HG02623 (cell line): Measurements from ENCODE around the gene PCARE.
A peak's percentile ranks its signal among the peaks of the same experiment; 100 is the strongest.
"Not testable (repeated sequence)": the region's sequence is repeated elsewhere in the genome, so short reads cannot be mapped to it uniquely, and the experiment has no call there.

ENCODE experiments used
- ATAC-seq: cut with Tn5 transposase; IDR thresholded peaks from one replicate; pipeline ENCODE4 v1.9.1; 2021; ENCODE audit warnings: moderate library complexity; ENCODE audit not compliant: unreplicated experiment

The PCARE gene

GRCh38 chr2:29074411-29074810 is at the start of gene PCARE:
Gene PCARE, minus strand, starts transcription at chr2:29074523. Its CDS starts 262 bp downstream, at chr2:29074261.
- no peak for ATAC-seq

GRCh38 chr2:29123617-29124349 is 49.5 kb upstream of the PCARE start:
- no peak for ATAC-seq

- no peak for ATAC-seq
Measured at GRCh38 chr2:29120846-29121245, 46.5 kb upstream of the PCARE start.

GRCh38 chr2:29119211-29119610 is 44.9 kb upstream of the PCARE start:
- no peak for ATAC-seq

- ATAC-seq: no peak
Measured at GRCh38 chr2:29117636-29118303, 43.4 kb upstream of the PCARE start.

- ATAC-seq: peak; percentile 33
Measured at GRCh38 chr2:29115797-29116781, 41.8 kb upstream of the PCARE start.

- ATAC-seq: peak; percentile 49
Measured at GRCh38 chr2:29114946-29115609, 40.8 kb upstream of the PCARE start, which contains the start of gene CLIP4. Gene CLIP4, plus strand, starts transcription at chr2:29115415. Its CDS starts 5,974 bp downstream, at chr2:29121389.

GRCh38 chr2:29114586-29114945 is 40.2 kb upstream of the PCARE start:
- no peak for ATAC-seq

GRCh38 chr2:29113891-29114321 is 39.6 kb upstream of the PCARE start:
- ATAC-seq: no peak

- ATAC-seq: no peak
Measured at GRCh38 chr2:29113027-29113686, 38.8 kb upstream of the PCARE start.

- no peak for ATAC-seq
Measured at GRCh38 chr2:29112379-29112778, 38.1 kb upstream of the PCARE start.

GRCh38 chr2:29110916-29111535 is 36.7 kb upstream of the PCARE start:
- peak; percentile 34 for ATAC-seq

- no peak for ATAC-seq
Measured at GRCh38 chr2:29109246-29109645, 34.9 kb upstream of the PCARE start.

GRCh38 chr2:29108225-29108624 is 33.9 kb upstream of the PCARE start:
- ATAC-seq: no peak

- ATAC-seq: not testable (repeated sequence)
Measured at GRCh38 chr2:29107547-29107946, 33.2 kb upstream of the PCARE start.

- ATAC-seq: no peak
Measured at GRCh38 chr2:29106980-29107388, 32.7 kb upstream of the PCARE start.

- ATAC-seq: no peak
Measured at GRCh38 chr2:29106256-29106655, 31.9 kb upstream of the PCARE start.

GRCh38 chr2:29105375-29105774 is 31.1 kb upstream of the PCARE start:
- ATAC-seq: no peak

GRCh38 chr2:29104688-29105087 is 30.4 kb upstream of the PCARE start:
- ATAC-seq: no peak

- no peak for ATAC-seq
Measured at GRCh38 chr2:29100564-29100963, 26.2 kb upstream of the PCARE start.
